Fibroblast of skin of left quadriceps (primary cell): Measurements from ENCODE around the gene N4BP2L2.
A peak's percentile ranks its signal among the peaks of the same experiment; 100 is the strongest.

Experiments
- DNase-seq, 2 experiments: peaks; one replicate each; pipeline ENCODE4 v3.0.0-alpha.2; 2013; ENCODE audit warnings: low read depth in 2 of 2

N4BP2L2 gene

DNA sequence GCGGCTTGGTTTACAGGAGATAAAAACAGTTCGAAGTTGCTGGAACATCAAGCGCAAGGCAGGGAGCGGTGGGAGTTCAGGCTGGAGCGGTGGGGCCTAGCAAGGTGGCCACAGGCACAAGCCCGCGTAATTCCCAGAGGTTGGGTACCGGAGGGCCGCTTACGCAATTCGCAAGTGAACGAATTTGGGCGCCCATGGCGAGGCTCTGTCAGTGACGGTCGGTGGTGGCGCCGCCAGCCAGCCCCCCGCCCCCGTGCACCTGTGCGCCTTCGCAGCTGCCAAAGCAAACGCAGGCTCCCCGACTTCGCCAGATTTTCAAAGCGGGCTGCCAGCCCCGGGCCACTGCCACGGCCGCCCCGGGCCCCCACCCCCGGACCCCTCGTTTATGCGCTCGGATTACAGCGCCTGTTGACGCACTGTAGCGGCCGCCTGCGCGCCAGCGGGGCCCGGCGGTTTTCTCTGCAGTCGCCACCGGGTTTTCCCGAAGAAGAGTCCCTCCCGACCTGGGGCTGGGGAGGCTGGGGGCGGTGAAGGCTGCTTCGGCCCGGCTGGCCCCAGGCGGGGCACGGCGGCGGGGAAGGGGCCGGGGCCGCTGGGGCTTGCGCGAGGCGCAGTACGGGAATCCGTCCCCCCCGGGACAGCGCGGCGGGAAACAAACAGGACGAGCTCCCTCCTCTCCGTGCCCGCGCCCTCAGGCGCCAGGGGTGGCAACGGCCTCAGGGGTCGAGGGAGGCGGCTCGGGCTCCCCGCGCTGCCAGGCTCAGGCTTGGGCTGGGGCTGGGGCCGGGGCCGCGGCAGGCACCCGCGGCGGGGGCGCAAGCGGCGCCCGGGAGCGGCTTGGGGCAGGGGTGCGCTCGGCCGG is 111.4 kb downstream of the N4BP2L2 start:
- no peak for DNase-seq

DNA sequence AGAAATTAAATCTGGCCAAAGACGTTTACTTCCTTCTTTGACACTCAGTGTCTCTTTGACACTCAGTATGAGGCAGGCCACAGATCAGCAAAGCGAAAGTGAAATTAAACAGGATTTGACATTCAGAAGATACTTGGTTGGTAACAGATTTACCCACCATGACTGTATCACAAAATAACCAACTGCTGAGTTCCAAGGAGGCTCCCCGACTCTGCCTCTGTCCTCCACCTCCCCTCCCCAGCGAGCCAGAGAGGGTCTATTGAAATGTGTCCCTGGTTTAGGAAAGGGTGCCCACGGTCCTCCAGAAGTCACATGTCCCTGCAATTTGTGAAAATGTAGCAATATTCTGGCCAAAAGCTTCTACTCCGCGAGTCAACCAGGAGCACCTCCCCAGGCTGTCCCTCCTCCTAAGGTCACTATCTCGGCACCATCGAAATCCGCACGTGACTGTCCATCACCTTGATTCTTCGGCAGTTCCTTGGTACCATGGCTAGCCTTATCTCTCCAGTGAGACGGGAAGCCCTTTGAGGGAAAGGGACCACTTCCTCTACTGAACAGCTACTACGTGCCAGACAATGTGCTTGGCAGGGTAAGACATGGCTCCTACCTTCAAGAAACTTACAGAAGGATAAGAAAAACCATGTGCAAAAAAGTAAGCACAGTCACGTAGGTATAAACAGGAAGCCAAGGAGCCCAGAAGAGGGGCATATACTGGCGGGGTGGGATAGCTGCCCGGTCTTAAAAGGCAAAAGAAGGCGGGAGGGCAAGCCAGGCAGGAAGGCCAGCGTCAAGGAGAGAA is 112.2 kb downstream of the N4BP2L2 start:
- no peak for DNase-seq

DNA sequence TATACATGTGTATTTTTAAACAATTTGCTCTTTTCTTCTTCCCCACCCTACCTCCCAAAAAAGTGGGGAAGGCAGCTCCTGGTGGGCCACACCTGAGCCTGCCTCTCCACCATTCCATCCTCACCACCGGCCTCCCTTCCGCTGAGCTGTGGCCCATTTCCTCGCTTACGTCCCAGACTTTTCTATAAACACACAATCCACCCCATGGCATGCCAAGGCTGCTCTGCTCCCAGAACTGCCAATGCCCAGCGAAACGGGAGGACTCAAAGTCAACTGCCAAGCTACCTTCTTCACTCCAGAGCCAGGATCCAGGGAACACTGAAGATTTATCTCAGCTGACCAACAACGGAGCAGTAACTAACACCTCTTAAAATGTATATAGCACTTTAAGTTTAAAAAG is 113.4 kb downstream of the N4BP2L2 start:
- no peak for DNase-seq

DNA sequence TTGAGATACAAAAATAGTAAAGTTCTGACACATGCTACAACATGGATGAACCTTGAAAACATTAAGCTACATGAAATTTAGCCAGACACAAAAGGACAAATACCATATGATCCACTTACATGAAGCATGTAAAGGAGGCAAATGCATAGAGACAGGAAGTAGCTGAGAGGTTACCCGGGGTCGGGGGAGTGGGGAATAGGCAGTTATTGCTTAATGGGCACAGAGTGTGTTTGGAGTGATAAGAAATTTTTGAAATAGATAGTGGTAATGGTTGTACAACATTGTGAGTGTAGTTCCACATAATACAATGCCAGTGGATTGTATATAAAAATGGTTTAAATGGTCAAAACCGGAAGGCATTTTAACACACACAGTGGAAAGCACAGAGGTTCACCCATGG is 115.0 kb downstream of the N4BP2L2 start:
- no peak for DNase-seq

DNA sequence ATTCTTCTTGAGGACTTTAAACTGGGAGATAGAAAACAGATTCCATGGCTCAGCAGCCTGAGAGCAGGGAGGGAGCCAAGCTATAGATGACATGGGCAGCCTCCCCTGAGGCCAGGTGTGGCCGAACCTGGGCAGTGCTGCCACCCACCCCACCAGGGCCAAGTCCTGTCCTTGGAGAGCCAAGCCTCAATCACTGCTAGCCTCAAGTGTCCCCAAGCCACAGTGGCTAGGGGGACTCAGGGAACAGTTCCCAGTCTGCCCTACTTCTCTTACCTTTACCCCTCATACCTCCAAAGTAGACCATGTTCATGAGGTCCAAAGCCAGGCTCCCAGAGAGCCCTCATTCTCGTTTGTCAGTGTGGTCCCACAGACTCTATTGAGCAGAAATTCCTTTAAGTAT is 118.7 kb downstream of the N4BP2L2 start:
- no peak for DNase-seq

DNA sequence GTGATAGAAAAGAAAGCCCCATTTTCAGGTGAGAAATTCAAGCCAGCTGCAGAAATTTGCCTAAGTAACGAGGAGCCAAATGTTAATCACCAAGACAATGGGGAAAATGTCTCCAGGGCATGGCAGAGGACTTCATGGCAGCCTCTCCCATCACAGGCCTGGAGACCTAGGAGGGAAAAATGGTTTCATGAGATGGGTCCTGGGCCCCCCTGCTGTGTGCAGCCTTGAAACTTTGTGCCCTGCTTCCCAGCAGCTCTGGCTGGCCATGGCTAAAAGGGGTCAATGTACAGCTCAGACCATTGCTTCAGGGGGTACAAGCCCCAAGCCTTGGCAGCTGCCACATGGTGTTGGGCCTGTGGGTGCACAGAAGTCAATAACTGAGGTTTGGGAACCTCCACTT is 120.6 kb downstream of the N4BP2L2 start:
- no peak for DNase-seq

DNA sequence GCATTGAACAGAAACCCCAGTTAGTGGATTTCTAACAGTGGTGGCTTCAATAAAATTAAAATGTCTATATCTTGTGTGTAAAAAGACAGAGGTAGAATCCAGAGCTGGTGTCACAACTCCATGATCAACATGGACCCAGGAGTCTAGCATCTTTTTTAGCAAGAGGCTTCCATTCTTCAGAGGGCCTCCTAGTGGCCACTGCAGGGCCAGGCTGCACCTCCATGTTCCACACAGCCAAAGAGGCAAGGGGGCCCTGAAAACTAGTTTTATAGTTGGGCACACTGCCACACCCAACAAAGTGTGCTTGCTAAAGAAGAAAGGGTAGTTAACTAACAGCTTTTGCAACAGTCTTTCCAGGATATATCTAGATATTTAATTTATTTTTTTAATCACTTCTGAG is 123.6 kb downstream of the N4BP2L2 start:
- DNase-seq: no peak

DNA sequence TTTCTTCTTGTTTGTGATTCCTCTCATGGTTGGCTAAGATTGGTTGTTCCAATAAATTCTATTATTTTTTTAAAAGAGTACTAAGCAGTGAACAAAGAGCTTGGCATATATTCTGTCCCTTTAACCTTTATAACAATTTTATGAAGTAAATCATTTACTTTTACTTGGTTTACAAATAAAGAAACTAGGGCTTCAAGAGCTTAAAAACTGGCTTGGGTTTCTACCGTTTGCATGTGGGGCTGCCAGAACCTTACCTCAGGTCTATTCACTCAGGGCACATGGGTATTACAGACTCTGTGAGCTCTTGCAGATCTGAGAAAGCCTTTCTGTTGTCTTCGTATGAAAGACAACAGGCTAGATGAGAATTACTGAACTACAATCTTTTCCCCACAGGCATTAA is 124.0 kb downstream of the N4BP2L2 start:
- DNase-seq: no peak

DNA sequence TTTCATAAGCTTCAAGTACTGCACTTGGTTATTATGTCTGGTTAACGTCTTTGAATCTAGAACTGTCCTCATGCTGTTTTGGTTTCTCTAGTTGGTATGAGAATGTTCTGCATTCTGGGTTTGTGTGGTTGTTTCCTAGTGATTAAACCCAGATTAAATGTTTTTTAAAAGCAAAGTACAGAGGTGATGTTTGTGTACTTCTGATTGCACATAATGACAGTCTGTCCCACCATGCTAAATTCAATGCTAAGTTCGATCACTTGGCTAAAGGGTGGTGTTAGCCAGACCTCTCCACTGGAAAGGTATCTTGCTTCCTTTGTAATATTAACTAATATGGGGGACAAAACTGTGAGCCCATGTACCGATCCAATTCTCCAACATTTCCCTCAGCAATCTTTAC is 125.3 kb downstream of the N4BP2L2 start:
- DNase-seq: no peak

DNA sequence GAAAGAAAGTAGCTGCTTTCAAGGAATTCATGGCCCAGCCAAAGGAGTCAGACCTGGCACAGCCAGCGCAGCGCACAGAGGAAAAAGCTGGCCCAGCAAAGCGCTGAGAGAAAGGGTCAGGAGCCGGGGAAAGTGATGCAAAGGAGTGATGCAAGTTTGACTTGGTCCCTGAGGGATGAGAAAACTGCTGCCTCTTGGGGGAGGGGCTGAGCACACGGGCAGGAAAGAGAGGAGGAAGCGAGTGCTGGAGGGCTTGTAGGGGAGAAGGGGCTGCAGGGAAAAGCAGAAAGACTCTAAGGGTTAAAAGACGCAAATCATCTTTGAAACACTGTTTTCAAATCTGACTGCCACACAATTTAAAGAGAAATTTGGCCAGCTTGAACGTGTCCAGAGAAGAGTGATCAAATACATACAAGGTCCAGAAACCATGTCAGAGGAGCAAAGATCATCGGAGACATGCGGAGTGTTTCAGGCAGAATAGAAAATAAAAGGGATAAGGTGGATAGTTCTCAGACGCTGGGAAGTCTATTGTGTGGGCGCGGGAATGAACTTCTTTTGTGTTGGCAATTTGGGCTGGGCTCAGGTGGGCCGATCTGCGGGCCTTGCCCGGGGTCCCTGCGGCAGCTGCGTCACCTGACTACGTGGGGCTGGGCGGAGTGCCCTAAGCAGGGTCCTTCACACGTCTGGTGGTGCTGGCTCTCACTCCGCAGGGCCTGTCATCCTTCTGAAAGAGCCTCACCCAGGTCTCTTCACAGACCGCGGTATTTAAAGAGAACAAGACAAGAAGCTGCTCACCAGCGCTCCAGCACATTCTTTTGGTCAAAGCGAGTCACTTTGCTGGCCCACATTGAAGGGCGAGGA is 128.8 kb downstream of the N4BP2L2 start:
- DNase-seq: peak; percentile 54 to 58

DNA sequence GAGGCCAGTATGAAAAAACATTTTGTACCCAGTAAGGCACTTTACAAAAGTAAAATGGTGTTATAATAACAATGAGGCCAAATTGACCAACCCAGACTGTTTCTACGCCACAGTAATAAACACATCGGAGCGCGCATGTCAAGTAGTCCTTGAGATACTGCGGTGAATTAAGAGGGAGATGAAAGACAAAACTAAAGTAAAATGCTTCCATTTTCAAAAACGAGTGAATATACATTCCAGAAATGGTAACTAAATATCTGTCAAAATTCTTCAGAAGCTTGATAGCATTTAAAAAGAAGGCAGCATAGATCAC is 129.6 kb downstream of the N4BP2L2 start:
- no peak for DNase-seq

DNA sequence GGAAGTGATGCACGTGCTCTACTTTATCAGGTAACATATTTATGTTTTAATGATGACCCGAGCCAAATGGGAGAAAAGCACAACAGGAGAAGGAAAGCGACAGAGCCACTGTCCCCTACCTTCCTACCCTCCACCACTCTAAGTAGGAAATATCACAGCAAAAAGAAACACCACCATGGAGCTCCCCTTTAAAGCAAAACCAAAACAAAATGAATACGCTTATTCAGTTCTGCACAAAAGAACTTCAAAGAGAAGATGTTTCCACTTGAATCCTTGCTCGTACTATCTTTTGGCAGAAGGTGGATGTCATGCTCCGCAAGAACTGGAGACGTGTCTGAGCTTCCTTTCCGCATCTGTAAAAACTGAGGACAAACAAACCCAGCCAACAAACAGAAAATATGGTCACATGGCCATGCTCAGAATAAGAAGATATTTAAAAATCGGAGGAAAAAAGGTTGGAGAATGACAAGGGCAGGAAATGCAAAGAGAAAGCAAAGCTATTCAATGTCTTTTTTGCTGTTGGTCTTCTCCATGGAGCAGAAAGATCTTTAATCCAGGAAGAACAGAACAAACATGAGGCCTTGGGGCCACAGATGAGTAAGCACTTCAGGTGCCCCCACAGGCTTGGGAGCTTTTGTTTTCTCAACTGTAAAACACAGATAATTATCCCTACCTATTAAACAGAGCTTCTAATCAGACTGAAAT is 130.1 kb downstream of the N4BP2L2 start:
- DNase-seq: no peak

DNA sequence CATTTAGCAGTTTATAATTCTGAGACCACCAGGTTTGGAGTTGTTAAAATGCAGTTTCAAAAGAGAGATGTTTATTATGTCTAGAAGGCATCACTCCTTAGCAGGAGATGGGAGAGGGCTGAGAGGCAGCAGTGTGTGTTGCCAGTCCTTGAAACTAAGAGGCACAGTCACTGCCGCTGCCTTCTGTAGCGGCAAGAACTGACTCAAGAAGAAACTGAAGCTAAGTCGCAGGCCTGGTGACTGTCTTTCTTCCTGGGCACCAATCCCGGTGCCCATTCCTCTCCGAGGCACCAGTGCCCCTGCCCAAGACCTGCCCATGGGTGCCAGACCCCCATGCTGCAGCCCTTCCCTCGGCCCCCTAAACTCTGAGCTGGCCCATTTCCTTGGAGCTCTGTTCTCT is 130.7 kb downstream of the N4BP2L2 start:
- no peak for DNase-seq

DNA sequence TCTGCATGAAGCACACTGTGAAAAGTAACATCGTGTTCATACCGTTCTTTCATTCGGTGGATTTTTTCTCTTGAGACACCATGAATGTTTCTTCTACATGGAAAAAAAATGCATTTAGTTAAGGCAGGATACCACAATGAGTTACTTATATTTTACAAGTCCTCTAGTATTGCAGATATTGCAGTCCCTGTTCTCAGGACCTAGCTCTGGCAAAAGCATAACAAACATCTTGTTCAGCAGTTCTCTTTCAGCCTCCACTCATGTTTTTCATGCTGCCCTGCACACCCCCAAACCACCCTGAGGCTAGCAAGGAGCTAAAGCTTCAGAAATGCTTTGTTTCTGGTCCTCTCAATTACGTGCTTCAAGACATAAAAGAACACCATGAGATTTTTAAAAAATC is 135.5 kb downstream of the N4BP2L2 start:
- no peak for DNase-seq

DNA sequence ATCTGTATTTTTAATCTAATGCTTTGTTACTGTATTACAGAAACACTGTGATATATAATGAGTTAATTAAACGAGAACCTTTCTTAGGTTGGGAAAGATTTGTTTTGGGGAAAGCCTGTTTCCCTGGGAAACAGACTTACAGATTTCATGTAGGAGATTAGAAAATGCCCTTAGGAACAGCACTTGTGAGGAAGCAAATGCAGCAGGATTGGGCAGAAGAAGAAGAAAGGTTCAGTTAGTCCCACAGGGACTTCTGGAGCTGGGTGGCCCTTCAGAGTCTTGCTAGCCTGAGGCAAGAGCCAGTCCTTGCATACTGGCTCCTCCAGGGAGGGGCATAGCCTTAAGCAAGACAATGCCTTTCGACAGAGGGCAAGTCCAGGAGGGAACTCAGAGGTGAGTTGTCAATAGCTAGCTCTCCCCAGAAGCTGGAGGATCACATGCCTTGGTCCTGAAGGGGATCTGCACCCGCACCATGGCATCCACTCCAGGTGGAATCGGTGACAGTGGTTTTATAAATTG is 147.4 kb downstream of the N4BP2L2 start:
- no peak for DNase-seq

DNA sequence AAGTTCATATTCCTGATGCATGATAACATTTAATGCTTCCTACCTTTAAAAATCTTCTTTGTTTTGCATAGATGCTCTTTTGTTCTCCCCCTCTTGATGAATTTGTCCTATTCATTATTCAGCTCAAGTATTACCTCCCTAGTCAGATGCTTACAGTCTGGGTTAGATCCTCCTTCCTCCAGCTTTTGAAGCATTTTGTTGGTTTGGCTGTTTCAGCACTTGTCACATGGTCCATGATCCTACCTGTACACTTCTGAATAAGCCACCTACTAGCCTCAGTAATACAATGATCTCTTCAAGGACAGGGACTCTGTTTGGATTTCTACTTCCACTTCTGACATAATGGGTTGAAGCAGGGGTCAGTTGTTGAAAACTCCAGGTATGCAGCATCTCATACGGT is 148.1 kb downstream of the N4BP2L2 start:
- no peak for DNase-seq

DNA sequence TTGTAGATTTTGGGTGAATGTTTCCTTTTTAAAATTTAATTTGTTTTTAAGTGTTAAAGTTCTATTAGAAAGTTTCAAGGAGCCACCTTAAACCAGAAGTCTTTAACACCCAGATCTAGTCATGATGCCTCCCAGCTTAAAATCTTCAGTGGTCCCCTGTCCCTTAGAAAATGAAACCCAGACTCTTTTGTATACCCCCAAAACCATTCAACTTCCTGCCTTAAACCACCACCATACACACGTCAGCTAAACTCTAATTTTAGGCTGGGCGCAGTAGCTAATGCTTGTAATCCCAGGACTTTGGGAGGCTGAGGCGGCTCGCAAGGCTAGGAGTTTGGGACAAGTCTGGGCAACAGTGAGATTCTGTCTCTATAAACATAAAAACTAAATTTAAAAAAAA is 148.5 kb downstream of the N4BP2L2 start:
- DNase-seq: no peak

DNA sequence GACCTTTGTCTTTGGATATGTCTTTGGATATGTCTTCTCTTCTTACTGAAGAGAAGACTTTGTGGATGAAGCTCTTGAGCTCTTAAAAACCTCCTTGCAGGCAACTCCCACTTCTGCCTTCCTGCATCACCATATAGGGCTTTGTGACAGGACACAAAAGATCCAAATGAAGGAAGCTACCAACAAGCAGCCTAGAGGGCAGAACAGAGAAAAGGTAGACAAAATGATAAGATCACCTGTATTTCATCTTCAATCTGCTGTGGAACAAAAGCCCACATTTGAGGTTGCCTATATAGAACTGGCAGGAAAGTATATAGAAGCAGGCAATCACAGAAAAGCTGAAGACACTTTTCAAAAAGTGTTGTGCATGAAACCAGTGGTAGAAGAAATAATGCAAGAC is 153.2 kb downstream of the N4BP2L2 start:
- DNase-seq: no peak

DNA sequence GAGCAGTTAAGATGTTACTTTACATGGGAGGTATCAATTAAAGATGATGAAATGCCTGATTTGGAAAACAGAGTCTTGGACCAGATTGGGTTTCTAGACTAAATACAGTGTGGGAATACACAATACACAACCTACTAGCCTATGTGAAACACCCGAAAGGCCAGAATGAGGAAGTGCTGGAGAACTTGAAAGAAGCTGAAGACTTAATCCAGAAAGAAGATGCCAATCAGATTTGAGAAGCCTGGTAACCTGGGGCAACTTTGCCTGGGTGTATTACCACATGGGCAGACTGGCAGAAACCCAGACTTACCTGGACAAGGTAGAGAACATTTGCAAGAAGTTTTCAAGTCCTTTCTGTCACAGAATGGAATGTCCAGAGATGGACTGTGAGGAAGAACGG is 153.9 kb downstream of the N4BP2L2 start:
- no peak for DNase-seq

DNA sequence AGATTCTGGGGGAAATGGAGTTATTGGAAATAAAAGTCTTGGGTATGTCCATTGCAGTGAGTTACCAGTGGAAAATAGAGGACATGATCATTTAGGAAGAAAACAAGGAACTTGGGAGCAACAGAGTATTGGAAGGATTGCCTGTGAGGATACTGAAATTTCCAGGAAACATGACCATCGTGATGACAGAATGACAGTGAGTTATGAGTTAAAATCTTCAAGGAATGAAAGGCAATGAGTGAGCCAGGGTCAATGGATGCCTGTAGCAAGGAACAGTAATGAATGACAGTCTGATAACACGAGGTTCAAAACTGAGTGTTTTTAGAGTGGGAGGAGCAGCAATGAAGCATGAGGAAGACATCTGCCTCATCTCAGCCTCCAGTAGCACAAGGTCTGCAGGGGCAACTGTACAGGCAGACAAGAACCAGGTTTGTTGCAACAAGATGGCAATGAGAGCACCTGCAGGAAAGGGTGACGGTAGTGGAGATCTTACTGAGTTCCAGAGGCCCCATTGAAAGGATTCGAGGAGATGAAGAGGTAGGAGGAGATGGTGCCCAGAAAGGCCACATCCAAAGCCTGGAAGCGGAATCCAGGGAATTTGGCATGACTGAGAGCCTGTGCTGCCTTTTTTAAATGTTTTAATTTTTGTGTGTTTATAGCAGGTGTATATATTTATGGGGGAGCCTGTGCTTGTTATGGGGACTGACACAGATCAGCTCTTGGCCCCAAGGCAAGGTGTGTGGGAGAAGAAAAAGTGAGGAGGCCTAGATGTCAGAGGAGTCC is 154.6 kb downstream of the N4BP2L2 start:
- no peak for DNase-seq
